Measurements from ENCODE around the gene TMEM248.
"Not testable (repeated sequence)": the region's sequence is repeated elsewhere in the genome, so short reads cannot be mapped to it uniquely, and the experiment has no call there.

DNA sequence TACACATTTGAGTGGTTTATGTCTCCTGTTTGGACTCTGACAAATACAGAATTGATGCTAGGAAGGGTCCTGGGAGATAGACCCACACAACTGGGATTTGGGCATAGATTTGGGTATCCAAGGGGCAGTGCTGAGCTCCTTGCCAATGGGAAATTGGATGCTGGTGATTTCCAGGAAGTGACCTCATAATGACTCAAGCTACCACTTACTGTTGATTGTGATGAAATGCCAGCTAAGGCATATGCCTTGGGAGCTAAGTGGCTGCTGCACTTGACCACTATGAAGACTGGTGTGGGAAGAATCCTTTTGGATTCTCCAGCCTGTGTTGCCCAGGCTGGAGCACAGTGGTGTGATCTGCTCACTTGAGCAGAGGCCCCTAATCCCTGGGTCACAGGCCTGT lies 36.5 kb upstream of the TMEM248 start:
- TF ChIP-seq, protein P1, sequence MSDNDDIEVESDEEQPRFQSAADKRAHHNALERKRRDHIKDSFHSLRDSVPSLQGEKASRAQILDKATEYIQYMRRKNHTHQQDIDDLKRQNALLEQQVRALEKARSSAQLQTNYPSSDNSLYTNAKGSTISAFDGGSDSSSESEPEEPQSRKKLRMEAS (CRISPR knock-in tag; IDR thresholded peaks at IDR 0.05), result not testable (repeated sequence)
- not testable (repeated sequence) for TF ChIP-seq ESRRA (CRISPR knock-in tag; IDR thresholded peaks at IDR 0.05; ENCODE audit: borderline replicate concordance); SP1 (CRISPR knock-in tag; conservative IDR thresholded peaks at IDR 0.05); TCF7 (CRISPR knock-in tag; IDR thresholded peaks at IDR 0.05; ENCODE audit: low read depth); E2F4 (CRISPR knock-in tag; IDR thresholded peaks at IDR 0.05; ENCODE audit: borderline replicate concordance, low read depth); OVOL2 (CRISPR knock-in tag; IDR thresholded peaks at IDR 0.05; ENCODE audit: borderline replicate concordance)
- TF ChIP-seq, protein P2, sequence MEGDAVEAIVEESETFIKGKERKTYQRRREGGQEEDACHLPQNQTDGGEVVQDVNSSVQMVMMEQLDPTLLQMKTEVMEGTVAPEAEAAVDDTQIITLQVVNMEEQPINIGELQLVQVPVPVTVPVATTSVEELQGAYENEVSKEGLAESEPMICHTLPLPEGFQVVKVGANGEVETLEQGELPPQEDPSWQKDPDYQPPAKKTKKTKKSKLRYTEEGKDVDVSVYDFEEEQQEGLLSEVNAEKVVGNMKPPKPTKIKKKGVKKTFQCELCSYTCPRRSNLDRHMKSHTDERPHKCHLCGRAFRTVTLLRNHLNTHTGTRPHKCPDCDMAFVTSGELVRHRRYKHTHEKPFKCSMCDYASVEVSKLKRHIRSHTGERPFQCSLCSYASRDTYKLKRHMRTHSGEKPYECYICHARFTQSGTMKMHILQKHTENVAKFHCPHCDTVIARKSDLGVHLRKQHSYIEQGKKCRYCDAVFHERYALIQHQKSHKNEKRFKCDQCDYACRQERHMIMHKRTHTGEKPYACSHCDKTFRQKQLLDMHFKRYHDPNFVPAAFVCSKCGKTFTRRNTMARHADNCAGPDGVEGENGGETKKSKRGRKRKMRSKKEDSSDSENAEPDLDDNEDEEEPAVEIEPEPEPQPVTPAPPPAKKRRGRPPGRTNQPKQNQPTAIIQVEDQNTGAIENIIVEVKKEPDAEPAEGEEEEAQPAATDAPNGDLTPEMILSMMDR (IDR thresholded peaks at IDR 0.05), result not testable (repeated sequence)
